Rectal smooth muscle tissue (tissue), 1 donor: ENCODE data around the gene DHX16.

Source experiments
- H3K27ac ChIP-seq: one replicate; pipeline ENCODE4 v1.7.0; 2013; ENCODE audit warnings: low read depth, low read length, inconsistent platforms
- H3K27me3 ChIP-seq: one replicate; pipeline ENCODE4 v1.7.0; 2013; ENCODE audit warnings: low read length; ENCODE audit not compliant: control insufficient read depth, insufficient read depth
- H3K36me3 ChIP-seq: one replicate; pipeline ENCODE4 v1.7.0; 2013; ENCODE audit warnings: low read length; ENCODE audit not compliant: control insufficient read depth, insufficient read depth
- H3K4me1 ChIP-seq: one replicate; pipeline ENCODE4 v1.7.0; 2013; ENCODE audit warnings: low read length; ENCODE audit not compliant: control insufficient read depth, insufficient read depth
- H3K4me3 ChIP-seq: one replicate; pipeline ENCODE4 v1.7.0; 2013; ENCODE audit warnings: low read length
- H3K9ac ChIP-seq: one replicate; pipeline ENCODE4 v1.7.0; 2013; ENCODE audit warnings: low read length

The DHX16 gene

DNA sequence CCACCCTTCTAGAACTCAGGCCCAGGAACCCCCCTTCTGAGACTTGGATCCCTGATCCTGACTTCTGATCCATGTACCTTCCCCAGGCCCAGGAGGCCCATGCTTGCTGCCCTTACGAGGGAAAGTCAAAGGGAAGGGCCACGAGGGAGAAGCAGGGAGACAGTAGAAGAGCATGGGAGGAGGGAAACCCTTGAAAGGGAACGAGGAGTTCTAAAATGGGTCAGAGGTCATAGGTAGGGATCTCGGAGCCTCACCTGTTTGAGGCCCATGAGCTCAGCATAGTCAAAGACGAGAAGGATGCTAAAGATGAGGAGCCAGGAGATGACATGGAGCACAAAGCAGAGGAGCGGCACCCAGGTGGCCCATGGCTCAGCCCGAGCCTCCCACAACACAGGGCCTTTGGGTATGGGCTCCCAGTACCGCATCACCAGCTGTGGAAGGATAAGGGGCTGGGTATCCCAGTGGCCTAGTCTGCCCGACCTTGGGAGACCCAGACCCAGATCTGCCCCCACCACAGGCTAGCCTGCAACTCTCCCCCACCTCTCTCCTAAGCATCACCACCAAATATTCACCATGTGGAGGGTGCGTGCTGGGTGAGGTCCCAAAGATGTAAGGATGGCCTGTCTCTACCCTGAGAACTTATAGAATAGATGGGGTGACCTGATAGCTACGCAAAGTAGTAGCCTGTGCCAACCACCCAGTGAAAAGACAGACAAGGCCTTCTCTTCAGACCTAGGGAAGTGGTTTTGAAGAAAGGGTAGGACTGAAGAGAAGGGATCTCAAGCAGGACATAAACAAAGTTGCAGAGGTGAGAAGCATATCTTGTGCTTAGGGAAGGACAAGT lies 16.4 kb upstream of the DHX16 start:
- Histone ChIP-seq H3K4me3 (no peak overlapping the region), H3K27me3 (no peaks in the 10 kb centered on the region), H3K27ac (peak overlapping the region; percentile 99), H3K4me1 (peaks cover 33% of the 10 kb centered on the region), H3K9ac (no peak overlapping the region), H3K36me3 (no peaks in the 10 kb centered on the region)

DNA sequence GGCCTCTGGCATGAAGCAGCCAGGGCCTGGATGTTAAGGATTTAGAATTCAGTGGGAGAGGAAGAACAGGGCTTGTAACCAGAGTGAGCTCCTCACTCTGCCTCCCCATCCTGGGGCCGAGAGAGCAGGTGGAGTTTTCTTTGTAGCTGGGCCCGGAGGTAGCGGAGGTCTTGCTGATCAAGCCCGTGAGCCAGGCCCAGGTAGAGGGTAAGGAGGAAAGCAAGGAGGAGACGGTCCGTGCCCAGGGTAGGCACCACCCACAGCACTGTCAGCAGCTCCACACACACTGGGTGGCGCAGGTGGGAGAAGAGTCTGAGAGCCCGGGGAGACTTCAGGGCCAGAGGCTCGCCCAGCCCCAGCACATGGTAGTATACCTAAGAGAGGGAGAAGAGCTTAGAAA lies 15.8 kb upstream of the DHX16 start:
- peaks cover 33% of the 10 kb centered on the region for H3K4me1 ChIP-seq
- H3K9ac ChIP-seq = no peak overlapping the region

DNA sequence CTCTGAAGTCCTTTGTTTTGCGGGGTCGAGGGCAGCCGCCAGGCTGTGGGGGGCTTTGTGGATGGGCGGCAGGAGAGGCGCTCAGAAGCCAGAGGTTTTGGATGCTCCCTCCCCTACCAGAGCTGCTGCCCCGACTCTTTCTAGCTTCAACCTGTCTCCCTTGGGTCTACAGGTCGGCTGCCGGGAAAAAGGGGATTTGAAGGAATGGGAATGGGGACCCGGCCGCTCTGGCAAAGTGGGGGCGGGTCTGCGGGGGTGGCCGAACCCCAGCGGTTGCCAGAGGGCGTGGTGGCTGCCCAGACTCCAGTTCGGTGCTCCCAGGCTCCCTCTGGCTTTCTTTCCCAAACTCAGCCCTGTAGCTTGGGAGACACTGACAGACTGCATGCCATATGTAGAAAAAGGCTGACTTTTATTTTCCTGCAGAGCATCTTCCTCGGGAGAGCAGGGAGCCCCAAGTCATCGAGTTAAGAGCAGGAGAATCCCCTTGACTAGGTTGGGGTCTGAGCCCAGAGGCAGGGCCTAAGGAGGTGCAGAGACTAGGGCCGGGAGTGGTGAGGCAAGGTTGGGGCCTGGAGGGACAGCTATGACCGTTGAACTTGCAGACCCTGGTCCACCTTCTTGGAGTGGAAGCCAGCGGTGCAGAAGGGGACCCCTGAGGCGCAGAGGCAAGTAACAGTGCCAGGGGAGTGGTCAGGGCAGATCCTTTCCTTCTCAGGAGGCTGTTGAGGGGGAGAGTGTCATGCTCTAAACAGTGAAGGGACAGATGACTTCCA lies 15.0 kb upstream of the DHX16 start:
- no peaks in the 10 kb centered on the region for H3K27me3 ChIP-seq
- peaks cover 39% of the 10 kb centered on the region for H3K4me1 ChIP-seq
- peak overlapping the region; percentile 99 for H3K27ac ChIP-seq
- peak overlapping the region; percentile 45 for H3K9ac ChIP-seq
- H3K4me3 ChIP-seq = peak overlapping the region; percentile 66
- no peaks in the 10 kb centered on the region for H3K36me3 ChIP-seq

More for the DNA sequence above, 15.8 kb upstream of the DHX16 start:
- no peak overlapping the region for H3K4me3 ChIP-seq
- peak overlapping the region; percentile 99 for H3K27ac ChIP-seq
- H3K27me3 ChIP-seq = no peaks in the 10 kb centered on the region
- H3K36me3 ChIP-seq = no peaks in the 10 kb centered on the region

DNA sequence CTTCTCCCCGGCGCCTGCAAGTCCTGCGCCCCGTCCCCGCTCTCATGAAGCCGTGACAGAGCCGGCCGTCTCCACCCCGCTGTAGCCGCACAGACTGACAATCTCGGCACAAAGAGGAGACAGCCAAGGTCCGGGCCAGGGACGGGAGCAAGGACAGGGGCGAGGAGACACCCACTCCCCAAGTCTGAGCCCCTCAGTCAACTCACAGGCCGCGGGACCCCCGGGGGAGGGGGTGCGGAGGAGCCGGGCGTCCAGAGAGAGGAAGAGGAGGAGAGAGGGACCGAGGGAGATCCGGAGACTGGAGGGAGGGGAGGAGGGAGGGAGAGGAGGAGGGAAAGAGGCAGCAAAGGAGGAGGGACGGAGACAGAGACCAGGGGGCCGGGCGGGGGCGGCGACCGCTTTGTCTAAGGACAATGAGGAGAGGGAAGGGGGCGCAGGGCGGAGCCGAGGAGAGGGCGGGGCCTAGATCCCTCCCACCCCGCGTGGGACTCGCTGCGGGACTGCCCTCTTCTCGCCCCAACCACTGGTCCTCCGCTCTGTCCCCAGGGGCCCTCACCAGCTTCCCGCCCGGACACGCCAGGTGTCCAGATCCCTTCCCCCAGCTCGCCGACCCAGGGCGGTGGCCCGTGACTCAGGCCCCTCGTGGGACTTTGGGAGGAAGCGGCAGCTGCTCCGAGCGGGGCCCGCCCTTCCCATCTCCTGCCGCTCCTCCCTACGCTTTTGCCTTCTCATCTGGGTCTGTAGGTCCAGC lies 14.3 kb upstream of the DHX16 start:
- peak overlapping the region; percentile 89 for H3K9ac ChIP-seq
- H3K36me3 ChIP-seq = no peaks in the 10 kb centered on the region
- no peaks in the 10 kb centered on the region for H3K27me3 ChIP-seq
- peaks cover 47% of the 10 kb centered on the region for H3K4me1 ChIP-seq
- H3K27ac ChIP-seq = peak overlapping the region; percentile 99
- peak overlapping the region; percentile 66 for H3K4me3 ChIP-seq

DNA sequence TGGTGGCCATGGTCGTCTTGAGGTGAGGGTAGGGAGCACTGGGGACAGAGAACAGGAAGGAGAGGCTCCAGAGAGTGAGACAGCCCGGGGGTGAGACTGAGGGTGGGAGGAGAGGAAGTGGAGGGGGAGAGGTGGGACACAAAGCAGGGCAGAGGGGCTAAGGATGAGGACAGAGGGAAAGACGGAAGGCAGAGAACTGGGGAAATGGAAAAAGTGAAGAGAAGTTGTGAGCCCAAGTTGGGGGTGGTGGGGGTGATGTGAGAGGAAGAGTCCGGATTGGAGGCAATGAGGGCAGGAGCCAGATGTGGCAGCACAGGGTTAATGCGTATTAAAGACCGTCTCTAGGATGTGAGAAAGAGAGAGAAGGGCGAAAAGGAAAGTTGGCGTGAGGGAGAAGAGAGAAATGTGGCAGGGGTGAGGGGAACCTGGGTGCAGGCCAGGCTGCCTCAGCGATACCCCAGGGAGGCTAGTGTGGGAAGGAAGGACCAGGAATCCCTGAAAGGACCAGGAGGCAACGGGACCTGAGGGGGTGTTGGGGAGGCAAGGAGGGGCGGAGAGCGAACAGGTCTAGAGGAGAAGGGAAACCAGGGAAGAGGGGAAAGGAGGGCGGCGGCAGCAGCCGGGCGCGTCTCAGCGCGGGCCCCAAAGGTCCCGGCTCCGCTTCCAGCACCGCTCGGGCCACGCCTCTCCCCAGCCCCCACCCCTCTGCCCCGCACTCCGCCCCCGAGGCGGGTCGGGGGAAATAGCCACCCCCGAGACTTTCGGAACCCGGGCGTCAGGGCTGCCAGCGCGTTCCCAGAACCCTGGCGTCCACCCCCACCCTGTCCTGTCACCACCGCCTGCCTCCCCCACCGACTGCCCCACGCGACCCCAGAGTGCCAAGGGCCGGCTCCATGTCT lies 13.5 kb upstream of the DHX16 start, which contains the start of gene PPP1R18:
TSS of gene PPP1R18 (minus strand) at position 637 of the 899 bp plus-strand sequence. CDS start at position 10, 627 bp downstream.
- H3K27me3 ChIP-seq = no peaks in the 10 kb centered on the region
- peak within 1 kb of the TSS; percentile 66 for H3K4me3 ChIP-seq
- no peaks in the 10 kb centered on the region for H3K36me3 ChIP-seq
- H3K4me1 ChIP-seq = peaks cover 43% of the 10 kb centered on the region
- H3K9ac ChIP-seq = peak within 1 kb of the TSS; percentile 89
- peak within 1 kb of the TSS; percentile 99 for H3K27ac ChIP-seq

DNA sequence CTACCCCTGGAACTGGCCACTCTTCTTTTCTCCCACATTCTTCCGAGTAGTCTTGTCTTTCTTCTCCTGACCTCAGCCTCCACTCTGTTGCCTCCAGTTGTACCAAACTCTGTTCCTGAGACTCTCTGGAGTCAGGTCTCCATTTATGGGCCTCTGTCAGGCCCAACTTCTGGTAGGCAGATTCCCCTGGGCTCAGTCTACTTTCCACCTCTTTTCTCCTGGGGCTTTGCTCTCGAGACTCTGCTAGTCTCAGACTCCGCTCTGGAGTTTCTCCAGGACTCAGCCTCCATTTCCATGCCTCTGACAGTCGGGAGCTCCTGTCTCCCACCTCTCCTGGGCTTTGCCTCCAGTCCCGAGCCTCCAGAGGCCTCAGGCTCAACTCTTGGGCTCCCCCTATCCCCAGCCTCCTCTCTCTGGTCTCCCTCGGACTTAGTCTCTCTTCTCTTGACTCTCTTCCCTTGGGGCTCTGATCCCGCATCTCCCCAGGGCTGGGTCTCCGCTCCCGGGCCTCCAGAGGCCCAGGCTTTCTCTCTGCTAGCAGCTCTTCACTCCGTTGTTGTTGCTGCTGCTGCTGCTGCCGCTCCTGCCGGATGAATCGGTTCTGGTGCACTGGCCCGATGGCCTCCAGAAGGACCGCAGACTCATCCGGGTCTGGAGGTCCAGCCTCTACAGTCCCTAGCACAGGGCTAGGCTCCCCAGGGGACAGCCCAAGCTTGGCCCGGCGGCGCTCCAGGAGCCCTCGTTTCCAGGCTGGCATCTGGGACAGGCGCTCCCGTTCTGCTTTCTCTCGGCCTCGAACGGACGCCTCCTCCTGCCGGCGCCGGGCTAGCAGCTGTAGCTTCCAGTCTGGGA lies 12.6 kb upstream of the DHX16 start:
- Histone ChIP-seq H3K4me1 (peaks cover 47% of the 10 kb centered on the region), H3K9ac (peak overlapping the region; percentile 63), H3K27me3 (no peaks in the 10 kb centered on the region), H3K4me3 (peak overlapping the region; percentile 66), H3K27ac (peak overlapping the region; percentile 99), H3K36me3 (peaks cover 3% of the 10 kb centered on the region)

DNA sequence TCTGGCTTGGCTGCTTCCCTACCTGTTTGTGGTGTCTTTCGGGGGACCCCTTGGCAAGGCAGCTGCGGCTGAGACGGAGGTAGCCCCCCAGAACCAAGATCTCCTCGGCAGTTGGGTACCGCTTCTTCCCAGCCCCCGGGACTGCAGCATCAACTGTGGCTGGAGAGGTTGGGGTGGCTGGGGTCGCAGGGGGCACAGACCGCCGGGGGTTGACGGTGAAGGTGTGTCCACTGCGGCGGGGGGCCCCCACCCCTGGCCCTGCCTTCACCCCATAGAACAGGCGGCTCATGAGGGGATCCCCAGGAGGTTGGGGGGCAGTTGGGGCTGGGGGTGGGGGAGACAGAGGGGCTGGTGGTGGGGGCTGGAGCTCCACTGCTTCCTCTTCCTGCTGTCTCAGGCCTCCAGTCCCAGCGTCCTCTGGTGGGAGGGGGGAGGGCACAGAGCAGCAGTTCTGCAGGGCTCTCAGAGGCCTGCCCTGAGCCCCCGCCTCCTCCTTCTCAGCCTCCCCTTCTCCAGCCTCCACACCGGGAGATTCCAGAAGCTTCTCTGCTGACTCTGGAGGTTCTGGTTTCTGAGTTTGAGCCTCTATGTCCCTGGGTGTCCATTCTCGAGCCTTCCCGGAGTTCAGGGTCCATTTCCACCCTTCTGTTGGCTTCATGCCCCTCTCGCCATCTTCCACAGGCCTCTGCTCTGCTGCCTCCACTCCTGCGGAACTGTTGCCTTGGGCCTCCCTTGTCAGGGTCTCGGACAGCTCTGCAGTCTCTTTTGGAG lies 11.8 kb upstream of the DHX16 start:
- H3K4me3 ChIP-seq = peak overlapping the region; percentile 66
- peaks cover 47% of the 10 kb centered on the region for H3K4me1 ChIP-seq
- H3K36me3 ChIP-seq = peaks cover 7% of the 10 kb centered on the region
- H3K27me3 ChIP-seq = no peaks in the 10 kb centered on the region
- peak overlapping the region; percentile 99 for H3K27ac ChIP-seq
- H3K9ac ChIP-seq = peak overlapping the region; percentile 63

DNA sequence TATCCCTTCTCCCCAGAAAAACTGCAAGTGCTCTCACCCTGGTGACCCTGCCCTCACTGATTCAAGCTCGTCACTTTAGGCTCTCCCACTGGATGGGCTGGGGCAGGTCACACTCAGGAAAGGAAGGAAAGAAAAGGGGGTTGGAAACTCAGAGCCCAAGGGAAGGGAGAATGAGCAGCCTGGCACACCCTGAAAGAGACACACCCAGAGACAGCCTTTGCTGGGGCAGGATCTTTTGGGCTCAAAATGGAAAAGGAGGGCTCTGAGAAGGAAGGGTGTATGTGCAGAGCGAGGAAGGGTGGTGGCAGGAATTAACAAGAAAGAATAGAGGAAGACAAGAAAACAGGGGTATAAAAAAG lies 11.2 kb upstream of the DHX16 start:
- peaks cover 7% of the 10 kb centered on the region for H3K36me3 ChIP-seq
- H3K4me1 ChIP-seq = peaks cover 42% of the 10 kb centered on the region
- peak overlapping the region; percentile 99 for H3K27ac ChIP-seq

DNA sequence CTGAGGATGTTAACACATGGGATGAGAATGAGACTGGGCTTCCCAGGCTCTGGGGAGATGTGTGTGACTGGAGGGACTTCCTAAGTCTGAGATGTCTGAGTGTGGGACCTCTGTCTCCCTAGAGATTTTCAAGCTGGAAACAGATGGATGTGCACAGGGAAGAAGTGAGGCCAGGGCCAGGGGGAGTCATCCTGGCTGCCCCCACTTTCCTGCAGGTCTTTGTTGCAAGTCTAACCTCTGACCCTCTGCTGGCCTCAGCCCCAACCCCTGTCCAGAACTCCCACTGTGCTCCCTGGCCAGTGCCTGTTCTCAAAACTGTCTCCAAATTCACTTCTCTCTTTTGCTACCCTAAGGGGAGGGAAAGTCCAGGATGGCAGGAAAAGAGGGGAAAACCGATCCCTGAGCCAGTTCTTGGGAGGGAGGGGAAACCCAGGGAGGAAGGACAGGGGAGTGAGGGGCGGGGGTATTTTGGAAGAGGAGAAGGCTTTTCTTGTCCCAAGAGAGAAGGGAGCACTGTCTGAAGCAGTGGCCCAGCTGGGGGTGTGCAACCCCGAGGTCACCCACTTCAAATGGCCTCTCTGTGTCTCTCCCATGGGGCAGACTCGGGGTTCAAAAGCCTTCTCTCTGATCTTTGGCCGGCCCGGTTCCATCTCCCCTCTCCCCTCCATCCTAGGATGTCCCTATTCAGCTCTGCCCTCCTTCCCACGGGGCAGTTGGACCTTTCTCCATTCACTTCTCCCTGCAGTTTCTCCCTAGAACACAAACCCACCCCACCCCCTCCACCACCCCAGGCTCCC lies 10.6 kb upstream of the DHX16 start:
- Histone ChIP-seq H3K27ac (peak overlapping the region; percentile 99), H3K36me3 (peaks cover 9% of the 10 kb centered on the region), H3K4me1 (peaks cover 39% of the 10 kb centered on the region)

More for the DNA sequence above, 11.2 kb upstream of the DHX16 start:
- no peaks in the 10 kb centered on the region for H3K27me3 ChIP-seq
- peak overlapping the region; percentile 66 for H3K4me3 ChIP-seq
- H3K9ac ChIP-seq = peak overlapping the region; percentile 54

More for the DNA sequence above, 10.6 kb upstream of the DHX16 start:
- H3K27me3 ChIP-seq = no peaks in the 10 kb centered on the region
- H3K4me3 ChIP-seq = peak overlapping the region; percentile 66
- peak overlapping the region; percentile 91 for H3K9ac ChIP-seq
